Fibroblast of villous mesenchyme (primary cell): Measurements from ENCODE around the gene MATCAP1. TPM values are rescaled to one million over a fixed set of nuclear protein-coding genes. Genes with fewer than 3 reads are reported as not detected.
A peak's percentile ranks its signal among the peaks of the same experiment; 100 is the strongest.

Experiments
- DNase-seq: peaks from one replicate; pipeline ENCODE4 v3.0.0-alpha.2; 2010; ENCODE audit warnings: low read depth
- H3K4me3 ChIP-seq: 2 replicates; pipeline ENCODE4 v1.5.1; 2011; ENCODE audit warnings: low read depth, mild to moderate bottlenecking, low read length
- small RNA-seq: library from RNA; depleted of rRNA; stranded (forward); fragments of <200 nt; gene quantifications from one replicate; pipeline ENCODE3, GENCODE V24; 2012
- total RNA-seq: library from RNA; depleted of rRNA; stranded (reverse); fragments of >200 nt; gene quantifications from 2 replicates; pipeline ENCODE4 v1.2.3, GENCODE V29; 2012
- TF ChIP-seq, protein P1 (sequence below): IDR thresholded peaks from 2 replicates; pipeline ENCODE4 v1.5.1; 2012; ENCODE audit warnings: low read depth, mild to moderate bottlenecking, low read length; ENCODE audit not compliant: insufficient read depth

The MATCAP1 gene
- total RNA-seq, 1 donor, result 9.9 TPM

DNA sequence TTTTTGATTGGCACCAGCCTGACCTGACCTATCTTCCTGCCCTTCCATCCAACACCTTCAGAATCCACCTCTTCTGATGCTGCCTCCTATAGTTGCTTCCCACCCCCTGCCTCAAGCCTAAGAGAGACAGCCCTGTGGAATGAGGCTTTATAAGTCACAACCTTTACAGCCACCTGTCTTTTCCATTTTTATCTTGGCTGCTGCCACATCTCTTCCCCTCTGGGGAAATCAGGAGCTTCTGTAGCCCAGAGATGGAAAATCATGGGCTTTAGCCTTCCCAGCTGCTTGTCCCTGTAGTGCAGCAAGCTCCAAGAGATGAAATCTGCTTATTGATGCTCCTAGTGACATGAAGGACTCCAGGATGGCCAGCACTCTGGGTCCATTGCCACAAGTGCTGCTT is 55.3 kb downstream of the MATCAP1 start:
- H3K4me3 ChIP-seq, result no peak overlapping the region
- no peak for DNase-seq
- TF ChIP-seq, protein P1, sequence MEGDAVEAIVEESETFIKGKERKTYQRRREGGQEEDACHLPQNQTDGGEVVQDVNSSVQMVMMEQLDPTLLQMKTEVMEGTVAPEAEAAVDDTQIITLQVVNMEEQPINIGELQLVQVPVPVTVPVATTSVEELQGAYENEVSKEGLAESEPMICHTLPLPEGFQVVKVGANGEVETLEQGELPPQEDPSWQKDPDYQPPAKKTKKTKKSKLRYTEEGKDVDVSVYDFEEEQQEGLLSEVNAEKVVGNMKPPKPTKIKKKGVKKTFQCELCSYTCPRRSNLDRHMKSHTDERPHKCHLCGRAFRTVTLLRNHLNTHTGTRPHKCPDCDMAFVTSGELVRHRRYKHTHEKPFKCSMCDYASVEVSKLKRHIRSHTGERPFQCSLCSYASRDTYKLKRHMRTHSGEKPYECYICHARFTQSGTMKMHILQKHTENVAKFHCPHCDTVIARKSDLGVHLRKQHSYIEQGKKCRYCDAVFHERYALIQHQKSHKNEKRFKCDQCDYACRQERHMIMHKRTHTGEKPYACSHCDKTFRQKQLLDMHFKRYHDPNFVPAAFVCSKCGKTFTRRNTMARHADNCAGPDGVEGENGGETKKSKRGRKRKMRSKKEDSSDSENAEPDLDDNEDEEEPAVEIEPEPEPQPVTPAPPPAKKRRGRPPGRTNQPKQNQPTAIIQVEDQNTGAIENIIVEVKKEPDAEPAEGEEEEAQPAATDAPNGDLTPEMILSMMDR, result no peak

Small RNA genes within 50 kb of the gene (small RNA-seq; reads per million reads assigned to genes)
- 3.1 reads per million, percentile 69 among the genes with 10 or more reads in this experiment for gene MIR328

Other genes starting within 250 kb of the MATCAP1 start
- 133 and 136 TPM in 2 replicates for gene CIAO2B, start 249.6 kb downstream of the MATCAP1 start, total RNA-seq
- gene CES2, start 248.4 kb downstream of the MATCAP1 start, total RNA-seq, result 38.9 and 41.9 TPM in 2 replicates
- gene CES3, start 222.7 kb downstream of the MATCAP1 start, total RNA-seq, result 0.32 TPM in 1 of 2 replicates, not detected in the other
- 1.9 and 4.3 TPM in 2 replicates for gene CES4A, start 195.4 kb downstream of the MATCAP1 start, total RNA-seq
- gene CBFB, start 154.8 kb downstream of the MATCAP1 start, total RNA-seq, result 71.8 and 91.5 TPM in 2 replicates
- 12.9 and 16.0 TPM in 2 replicates for gene PHAF1, start 74.0 kb downstream of the MATCAP1 start, total RNA-seq
- 41.9 and 46.4 TPM in 2 replicates for gene B3GNT9, start 33.0 kb downstream of the MATCAP1 start, total RNA-seq
- gene TRADD, start 24.1 kb downstream of the MATCAP1 start, total RNA-seq, result 12.5 and 18.4 TPM in 2 replicates
- gene FBXL8, start 24.0 kb downstream of the MATCAP1 start, total RNA-seq, result 8.6 and 10.6 TPM in 2 replicates
- gene HSF4, start 19.2 kb downstream of the MATCAP1 start, total RNA-seq, result 2.6 and 3.0 TPM in 2 replicates
- 11.7 and 12.2 TPM in 2 replicates for gene NOL3, start 13.4 kb downstream of the MATCAP1 start, total RNA-seq
- gene EXOC3L1, start 6.2 kb upstream of the MATCAP1 start, total RNA-seq, result not detected in 2 replicates
- gene E2F4, start 8.2 kb upstream of the MATCAP1 start, total RNA-seq, result 64.1 and 75.1 TPM in 2 replicates
- gene ELMO3, start 15.2 kb upstream of the MATCAP1 start, total RNA-seq, result 0.43 and 0.64 TPM in 2 replicates
- gene TMEM208, start 43.2 kb upstream of the MATCAP1 start, total RNA-seq, result 25.5 and 29.0 TPM in 2 replicates
- 22.9 and 24.2 TPM in 2 replicates for gene FHOD1, start 63.5 kb upstream of the MATCAP1 start, total RNA-seq
- 1.9 and 2.2 TPM in 2 replicates for gene SLC9A5, start 65.0 kb upstream of the MATCAP1 start, total RNA-seq
- gene PLEKHG4, start 95.6 kb upstream of the MATCAP1 start, total RNA-seq, result 18.1 and 19.6 TPM in 2 replicates
- gene KCTD19, start 142.8 kb upstream of the MATCAP1 start, total RNA-seq, result under 0.01 TPM in 1 of 2 replicates, not detected in the other
- not detected in 2 replicates for gene LRRC36, start 142.9 kb upstream of the MATCAP1 start, total RNA-seq
- 0.86 and 0.97 TPM in 2 replicates for gene TPPP3, start 209.5 kb upstream of the MATCAP1 start, total RNA-seq
- 5.2 and 8.1 TPM in 2 replicates for gene ZDHHC1, start 232.5 kb upstream of the MATCAP1 start, total RNA-seq
- not detected in 2 replicates for gene HSD11B2, start 247.2 kb upstream of the MATCAP1 start, total RNA-seq